Measurements from ENCODE around the gene PRR3.

GRCh38 chr6:30599625-30600324 is 42.7 kb downstream of the PRR3 start:
- TF ChIP-seq CTCF (IDR thresholded peaks at IDR 0.05; ENCODE audit: low read depth, low read length, missing input control) (no peak), TAF1 (conservative IDR thresholded peaks at IDR 0.05) (no peak), REST (IDR thresholded peaks at IDR 0.05) (no peak), MAX (IDR thresholded peaks at IDR 0.05) (no peak), SP1 (IDR thresholded peaks at IDR 0.05) (no peak), GABPA (IDR thresholded peaks at IDR 0.05 in 1 of 2, conservative IDR thresholded peaks at IDR 0.05 in 1 of 2) (no peak), ZBTB33 (IDR thresholded peaks at IDR 0.05) (no peak), RAD21 (IDR thresholded peaks at IDR 0.05) (no peak), YY1 (IDR thresholded peaks at IDR 0.05) (no peak), JUND (IDR thresholded peaks at IDR 0.05) (no peak), ATF3 (IDR thresholded peaks at IDR 0.05) (no peak), HNF4A (conservative IDR thresholded peaks at IDR 0.05) (no peak), FOXA1 (IDR thresholded peaks at IDR 0.05) (no peak), NR2F2 (IDR thresholded peaks at IDR 0.05) (no peak)
